Hepatocyte (in vitro differentiated cells): ENCODE data around the gene FBXO48.

ENCODE experiments used
- CTCF ChIP-seq: fragments of 200-600 bp; sonication (generic); IDR thresholded peaks from 2 replicates; pipeline ENCODE4 v1.5.1; 2016; ENCODE audit warnings: antibody characterized with exemption, mild to moderate bottlenecking; ENCODE audit not compliant: poor library complexity
- EZH2 ChIP-seq: fragments of 200-600 bp; sonication (generic); IDR thresholded peaks from 2 replicates; pipeline ENCODE4 v1.6.1; 2016; ENCODE audit warnings: antibody characterized with exemption, mild to moderate bottlenecking, borderline replicate concordance

GRCh38 chr2:68516051-68516955 is 49.2 kb upstream of the FBXO48 start:
- TF ChIP-seq CTCF (no peak), EZH2 (no peak)
